ENCODE measurements around the gene RBM39.
"Not testable (repeated sequence)": the region's sequence is repeated elsewhere in the genome, so short reads cannot be mapped to it uniquely, and the experiment has no call there.

DNA sequence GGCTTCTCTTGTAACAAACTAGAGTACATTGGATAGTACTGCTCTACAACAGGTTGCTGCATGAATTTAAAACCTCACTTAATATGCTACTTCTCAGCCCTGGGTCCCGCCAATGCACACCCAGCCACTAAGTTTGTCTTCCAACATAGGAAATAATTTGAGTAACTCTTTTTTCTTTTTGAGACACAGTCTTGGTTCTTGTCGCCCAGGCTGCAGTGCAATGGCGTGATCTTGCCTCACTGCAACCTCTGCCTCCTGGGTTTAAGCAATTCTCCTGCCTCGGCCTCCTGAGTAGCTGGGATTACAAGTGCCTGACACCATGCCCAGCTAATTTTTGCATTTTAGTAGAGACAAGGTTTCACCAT, 18.8 kb downstream of the RBM39 start:
- TF ChIP-seq POLR2A (conservative IDR thresholded peaks at IDR 0.05); HDAC6 (IDR thresholded peaks at IDR 0.05; ENCODE audit: low read depth, low read length); TEAD4 (IDR thresholded peaks at IDR 0.05; ENCODE audit: low read length); TEAD4 (CRISPR knock-in tag; IDR thresholded peaks at IDR 0.05; ENCODE audit: borderline replicate concordance): not testable (repeated sequence)
- TF ChIP-seq, protein P1, sequence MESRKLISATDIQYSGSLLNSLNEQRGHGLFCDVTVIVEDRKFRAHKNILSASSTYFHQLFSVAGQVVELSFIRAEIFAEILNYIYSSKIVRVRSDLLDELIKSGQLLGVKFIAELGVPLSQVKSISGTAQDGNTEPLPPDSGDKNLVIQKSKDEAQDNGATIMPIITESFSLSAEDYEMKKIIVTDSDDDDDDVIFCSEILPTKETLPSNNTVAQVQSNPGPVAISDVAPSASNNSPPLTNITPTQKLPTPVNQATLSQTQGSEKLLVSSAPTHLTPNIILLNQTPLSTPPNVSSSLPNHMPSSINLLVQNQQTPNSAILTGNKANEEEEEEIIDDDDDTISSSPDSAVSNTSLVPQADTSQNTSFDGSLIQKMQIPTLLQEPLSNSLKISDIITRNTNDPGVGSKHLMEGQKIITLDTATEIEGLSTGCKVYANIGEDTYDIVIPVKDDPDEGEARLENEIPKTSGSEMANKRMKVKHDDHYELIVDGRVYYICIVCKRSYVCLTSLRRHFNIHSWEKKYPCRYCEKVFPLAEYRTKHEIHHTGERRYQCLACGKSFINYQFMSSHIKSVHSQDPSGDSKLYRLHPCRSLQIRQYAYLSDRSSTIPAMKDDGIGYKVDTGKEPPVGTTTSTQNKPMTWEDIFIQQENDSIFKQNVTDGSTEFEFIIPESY (CRISPR knock-in tag; IDR thresholded peaks at IDR 0.05) = not testable (repeated sequence)
